ENCODE measurements around the gene SLC4A2. TPM values are rescaled to one million over a fixed set of nuclear protein-coding genes. Genes with fewer than 3 reads are reported as not detected.

SLC4A2 gene
- total and polyA plus RNA-seq, 2 of the 8 experiments (the other 6 are each of a cell fraction or from before 2014, with no cell fraction given): 72.6 to 147 TPM

- TF ChIP-seq BRCA1 (IDR thresholded peaks at IDR 0.05; ENCODE audit: low read depth, low read length) (no peak), EP300 (IDR thresholded peaks at IDR 0.05; ENCODE audit: borderline replicate concordance in 1 of 2, low read depth in 2 of 2, low read length in 2 of 2) (peak in 1 of 2 experiments; percentile 19; a peak in 1 of 3 replicates), SIX5 (IDR thresholded peaks at IDR 0.05; ENCODE audit: low read depth, low read length) (no peak), GTF2F1 (IDR thresholded peaks at IDR 0.05; ENCODE audit: borderline replicate concordance, low read depth, low read length) (no peak; the same call in 1 of the 2 replicates), EZH2 (IDR thresholded peaks at IDR 0.05; ENCODE audit: low read depth, low read length, severe bottlenecking) (no peak), BACH1 (IDR thresholded peaks at IDR 0.05; ENCODE audit: low read length) (no peak), BCL11A (IDR thresholded peaks at IDR 0.05; ENCODE audit: low read depth in 2 of 2, low read length in 2 of 2) (no peak), KDM1A (IDR thresholded peaks at IDR 0.05; ENCODE audit: borderline replicate concordance, low read length) (no peak), CREB1 (IDR thresholded peaks at IDR 0.05) (no peak; the same call in 1 of the 2 replicates), RBBP5 (IDR thresholded peaks at IDR 0.05; ENCODE audit: borderline replicate concordance, low read depth, low read length) (peak; percentile 46; the same call in 1 of the 2 replicates), RXRA (IDR thresholded peaks at IDR 0.05; ENCODE audit: insufficient read depth, low read depth, low read length) (no peak), HDAC6 (IDR thresholded peaks at IDR 0.05; ENCODE audit: low read depth, low read length) (no peak), TBP (IDR thresholded peaks at IDR 0.05; ENCODE audit: low read depth, low read length) (0 out of 2 replicates have a peak, but pooled peaks have one; percentile 12), POLR2AphosphoS5 (IDR thresholded peaks at IDR 0.05; ENCODE audit: low read depth, low read length) (no peak), POU5F1 (IDR thresholded peaks at IDR 0.05; ENCODE audit: low read depth, low read length) (no peak), TEAD4 (IDR thresholded peaks at IDR 0.05; ENCODE audit: low read depth, low read length) (no peak), NANOG (IDR thresholded peaks at IDR 0.05; ENCODE audit: insufficient read depth, low read depth, low read length, poor library complexity, severe bottlenecking) (peak; percentile 43), RAD21 (IDR thresholded peaks at IDR 0.05 in 1 of 2, conservative IDR thresholded peaks at IDR 0.05 in 1 of 2; ENCODE audit: low read depth in 2 of 2, low read length in 2 of 2) (no peak), NRF1 (IDR thresholded peaks at IDR 0.05; ENCODE audit: low read depth, low read length) (no peak), EGR1 (IDR thresholded peaks at IDR 0.05; ENCODE audit: borderline replicate concordance, low read depth, low read length) (no peak), SUZ12 (IDR thresholded peaks at IDR 0.05; ENCODE audit: low read length) (no peak), KDM5A (IDR thresholded peaks at IDR 0.05; ENCODE audit: low read length) (no peak), CTBP2 (IDR thresholded peaks at IDR 0.05; ENCODE audit: borderline replicate concordance, insufficient read depth, insufficient read length, low read length) (peak; percentile 76)
Measured at GRCh38 chr7:151062399-151063211, 3.2 kb downstream of the SLC4A2 start (continued).

Measured in H1 (cell line).